T-helper 2 cell treated with Interferon-gamma antibody and Interleukin-4, amounts not matched to agents 5 μg/mL and 100 μg/mL, for 36 hours (primary cell): ENCODE measurements around the gene HLA-E.
"Not testable (repeated sequence)": the region's sequence is repeated elsewhere in the genome, so short reads cannot be mapped to it uniquely, and the experiment has no call there.

Experiments
- DNase-seq: peaks from one replicate; pipeline ENCODE4 v3.0.0; 2021; ENCODE audit warnings: low spot score
- H3K27ac Mint-ChIP-seq: one replicate; pipeline ENCODE4 v1.8.0; 2021; ENCODE audit warnings: mild to moderate bottlenecking, mixed read lengths
- H3K27me3 Mint-ChIP-seq: one replicate; pipeline ENCODE4 v1.8.0; 2021; ENCODE audit warnings: low read depth, mixed read lengths
- H3K36me3 Mint-ChIP-seq: one replicate; pipeline ENCODE4 v1.8.0; 2021; ENCODE audit warnings: low read depth, mixed read lengths
- H3K4me1 Mint-ChIP-seq: one replicate; pipeline ENCODE4 v1.8.0; 2021; ENCODE audit warnings: low read depth, mixed read lengths
- H3K4me3 Mint-ChIP-seq: one replicate; pipeline ENCODE4 v1.8.0; 2022; ENCODE audit warnings: mild to moderate bottlenecking, moderate library complexity, mixed read lengths
- H3K9me3 Mint-ChIP-seq: one replicate; pipeline ENCODE4 v1.8.0; 2021; ENCODE audit warnings: mixed read lengths

The HLA-E gene

DNA sequence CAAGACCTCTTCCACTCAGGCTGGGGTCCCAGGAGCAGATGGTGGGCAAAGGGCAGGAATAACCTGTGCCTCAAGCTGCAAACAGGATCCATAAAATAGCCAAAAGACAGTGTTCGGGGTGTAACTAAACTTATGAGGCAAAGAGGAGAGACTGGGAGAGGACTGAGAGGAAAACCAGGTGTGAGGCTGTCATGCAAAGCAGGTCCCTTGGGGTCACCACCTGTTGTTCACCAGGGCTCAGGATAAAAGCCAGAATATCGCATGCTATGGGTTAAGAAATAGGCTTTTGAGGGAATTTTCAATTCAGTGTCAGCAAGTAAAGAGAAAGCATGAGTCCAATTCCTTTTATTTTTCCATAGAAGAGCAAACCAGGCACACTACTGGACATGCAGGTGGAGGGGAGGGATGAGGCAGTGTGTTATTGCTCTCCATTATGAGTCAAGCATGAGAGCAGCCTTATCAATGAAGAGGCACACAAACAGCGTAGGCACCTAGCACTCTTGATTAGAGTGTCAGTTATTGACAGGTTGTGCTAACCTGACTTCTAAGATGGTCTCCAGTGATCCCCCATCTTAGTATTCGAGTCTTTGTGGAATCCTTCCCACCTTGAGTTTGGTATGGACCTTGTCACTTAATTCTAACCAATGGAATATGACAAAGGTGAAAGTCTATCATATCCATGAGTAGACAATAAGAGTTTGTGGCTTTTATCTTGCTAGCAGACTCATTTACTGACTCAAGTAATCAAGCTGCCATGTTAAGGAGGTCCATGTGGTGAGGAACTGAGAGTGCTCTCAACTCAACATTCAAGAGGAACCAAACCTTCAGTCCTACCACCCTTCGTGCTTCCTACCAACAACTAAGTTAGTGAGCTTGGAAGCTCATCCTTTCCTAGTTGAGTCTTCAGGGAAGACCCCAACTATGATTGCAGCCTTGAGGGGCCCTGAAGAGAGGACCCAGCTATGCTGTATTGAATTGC, 18.8 kb downstream of the HLA-E start:
- Mint-ChIP-seq H3K36me3 (peaks cover 2% of the 10 kb centered on the region), H3K4me3 (peak overlapping the region; percentile 79), H3K9me3 (no peaks in the 10 kb centered on the region), H3K4me1 (peaks cover 45% of the 10 kb centered on the region), H3K27me3 (no peaks in the 10 kb centered on the region), H3K27ac (peak overlapping the region; percentile 86)
- DNase-seq: no peak

DNA sequence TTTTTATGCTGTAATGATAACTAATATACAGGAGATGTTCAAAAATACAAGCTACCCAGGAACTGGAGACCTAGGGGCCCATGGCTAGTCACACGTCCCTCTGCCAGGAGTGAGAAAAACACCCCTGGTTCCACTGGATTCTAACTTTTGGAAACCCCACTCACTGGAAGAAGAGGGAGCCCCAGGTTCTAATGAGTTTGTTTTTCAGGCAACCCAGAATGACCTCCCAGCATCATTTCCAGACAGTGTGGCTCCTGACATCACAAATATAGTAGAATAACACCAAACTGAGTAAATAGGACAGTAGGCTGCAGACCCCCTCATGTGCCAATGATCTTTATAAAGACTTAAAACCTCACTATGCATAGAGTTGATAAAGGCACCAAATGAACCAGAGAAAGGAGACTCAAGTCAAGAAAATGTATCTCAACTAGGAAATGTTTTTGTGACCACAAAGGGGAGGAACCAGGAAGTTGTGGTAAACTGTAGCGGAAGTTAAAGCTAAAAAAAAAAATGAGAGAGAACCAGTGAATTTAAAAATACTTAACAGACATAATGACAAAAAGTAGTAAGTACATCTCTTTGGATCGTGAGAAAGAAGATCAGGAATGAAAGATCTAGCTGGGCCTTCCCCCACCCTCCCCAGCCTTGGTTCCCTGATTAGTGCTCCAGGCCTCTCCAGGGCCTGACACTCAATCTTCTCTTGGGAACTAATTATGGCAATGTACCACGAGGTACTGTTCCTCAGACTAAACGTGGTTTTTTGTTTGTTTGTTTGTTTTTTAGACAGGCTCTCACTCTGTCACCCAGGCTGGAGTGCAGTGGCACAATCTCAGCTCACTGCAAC, 19.8 kb downstream of the HLA-E start:
- Mint-ChIP-seq H3K36me3 (peaks cover 2% of the 10 kb centered on the region), H3K4me1 (peaks cover 47% of the 10 kb centered on the region), H3K4me3 (peak overlapping the region; percentile 79), H3K9me3 (no peaks in the 10 kb centered on the region), H3K27me3 (no peaks in the 10 kb centered on the region), H3K27ac (peak overlapping the region; percentile 86)
- peak; percentile 55 for DNase-seq

DNA sequence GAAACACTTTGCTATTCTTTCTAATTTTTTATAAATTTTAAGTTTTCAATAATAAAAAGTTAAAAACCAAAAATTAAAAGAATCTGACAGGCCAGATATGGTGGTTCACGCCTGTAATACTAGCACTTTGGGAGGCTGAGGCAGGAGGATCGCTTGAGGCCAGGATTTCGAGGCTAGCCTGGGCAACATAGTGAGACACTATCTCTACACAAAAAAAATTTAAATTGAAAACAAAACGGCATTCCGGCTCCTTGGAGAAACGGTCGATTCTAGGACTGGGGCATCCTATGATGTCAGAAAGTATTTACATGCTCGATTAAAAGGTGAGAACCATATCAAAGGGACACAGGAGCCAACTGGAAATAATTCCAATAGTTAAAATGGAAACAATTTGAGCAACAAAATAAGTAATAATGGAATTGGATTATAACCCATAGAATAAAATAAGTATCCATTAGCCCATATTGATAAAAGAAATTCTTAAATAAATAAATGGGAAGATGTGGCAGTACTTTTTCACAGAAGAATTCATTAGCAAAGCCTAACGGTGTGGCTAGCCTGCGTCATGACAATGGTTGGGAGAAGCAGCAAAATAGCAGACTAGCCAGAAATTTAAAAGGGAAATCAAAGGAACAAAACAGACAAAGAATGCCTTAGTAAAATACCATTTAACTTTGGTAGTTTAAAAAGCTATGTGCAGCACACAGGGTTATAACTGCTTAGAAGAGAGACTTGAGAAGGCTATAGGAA, 21.3 kb downstream of the HLA-E start:
- Mint-ChIP-seq H3K4me1 (peaks cover 54% of the 10 kb centered on the region), H3K36me3 (peaks cover 2% of the 10 kb centered on the region), H3K27ac (peak overlapping the region; percentile 36), H3K9me3 (no peaks in the 10 kb centered on the region), H3K4me3 (peak overlapping the region; percentile 35), H3K27me3 (no peaks in the 10 kb centered on the region)
- DNase-seq: no peak

DNA sequence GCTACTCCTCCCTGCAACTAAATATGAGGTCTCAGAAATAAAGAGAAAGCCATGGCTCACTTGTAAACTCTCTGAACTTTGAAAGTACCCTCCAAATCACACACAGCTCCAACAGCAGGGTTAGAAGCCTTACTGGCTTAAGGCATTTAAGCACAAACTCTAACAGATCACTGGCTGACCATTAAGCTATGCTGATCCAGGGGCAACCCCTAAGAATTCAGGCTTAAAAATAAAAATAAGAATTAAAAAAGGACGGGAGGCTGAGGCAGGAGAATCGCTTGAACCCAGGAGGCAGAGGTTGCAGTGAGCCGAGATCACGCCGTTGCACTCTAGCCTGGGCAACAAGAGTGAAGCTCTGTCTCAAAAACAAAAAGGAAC, 21.8 kb downstream of the HLA-E start:
- Mint-ChIP-seq H3K9me3 (no peaks in the 10 kb centered on the region), H3K27ac (peak overlapping the region; percentile 28), H3K36me3 (peaks cover 2% of the 10 kb centered on the region), H3K4me1 (peaks cover 56% of the 10 kb centered on the region), H3K4me3 (peak overlapping the region; percentile 35), H3K27me3 (no peaks in the 10 kb centered on the region)
- no peak for DNase-seq

DNA sequence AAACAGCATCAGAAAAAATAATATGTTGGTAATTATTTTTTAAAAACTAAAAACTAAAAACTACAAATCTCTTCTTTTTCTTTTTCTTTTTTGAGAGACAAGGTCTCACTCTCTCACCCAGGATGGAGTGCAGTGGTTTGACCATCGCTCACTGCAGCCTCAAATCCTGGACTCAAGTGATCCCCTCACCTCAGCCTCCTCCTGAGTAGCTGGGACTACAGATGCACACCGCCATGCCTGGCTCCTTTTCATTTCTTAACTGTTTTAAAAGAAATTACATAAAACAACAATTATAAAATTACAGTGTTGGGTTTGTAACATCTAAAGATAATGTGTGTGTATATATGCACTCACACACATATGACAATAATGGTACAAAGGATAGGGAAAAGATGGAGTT, 24.1 kb downstream of the HLA-E start:
- H3K27me3 Mint-ChIP-seq: no peaks in the 10 kb centered on the region
- H3K4me3 Mint-ChIP-seq: no peak overlapping the region
- peaks cover 7% of the 10 kb centered on the region for H3K36me3 Mint-ChIP-seq
- DNase-seq: no peak
- H3K27ac Mint-ChIP-seq: no peak overlapping the region
- peaks cover 3% of the 10 kb centered on the region for H3K9me3 Mint-ChIP-seq
- peaks cover 50% of the 10 kb centered on the region for H3K4me1 Mint-ChIP-seq

DNA sequence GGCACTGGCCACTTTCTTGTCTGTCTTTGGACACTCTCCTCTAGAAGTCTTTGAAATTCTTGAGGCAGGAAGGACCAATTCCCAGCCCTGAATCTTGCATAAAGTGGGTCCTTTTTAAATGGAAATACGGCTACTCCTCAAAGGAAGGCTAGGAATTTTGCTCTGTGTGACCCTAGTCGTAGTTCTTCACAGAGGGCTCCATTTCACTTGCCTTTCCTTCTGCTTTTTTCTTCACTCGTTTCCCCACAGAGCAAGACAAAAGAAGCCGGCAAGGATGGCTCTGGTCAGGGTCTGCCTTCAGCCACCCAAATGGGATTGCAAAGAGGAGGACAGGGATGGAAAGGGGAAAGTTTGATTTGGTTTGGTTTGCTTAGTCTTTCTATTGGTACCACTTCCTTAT, 25.8 kb downstream of the HLA-E start:
- DNase-seq: no peak
- Mint-ChIP-seq H3K36me3 (peaks cover 10% of the 10 kb centered on the region), H3K27me3 (no peaks in the 10 kb centered on the region), H3K4me3 (peak overlapping the region; percentile 86), H3K9me3 (peaks cover 5% of the 10 kb centered on the region), H3K27ac (peak overlapping the region; percentile 94), H3K4me1 (peaks cover 43% of the 10 kb centered on the region)

DNA sequence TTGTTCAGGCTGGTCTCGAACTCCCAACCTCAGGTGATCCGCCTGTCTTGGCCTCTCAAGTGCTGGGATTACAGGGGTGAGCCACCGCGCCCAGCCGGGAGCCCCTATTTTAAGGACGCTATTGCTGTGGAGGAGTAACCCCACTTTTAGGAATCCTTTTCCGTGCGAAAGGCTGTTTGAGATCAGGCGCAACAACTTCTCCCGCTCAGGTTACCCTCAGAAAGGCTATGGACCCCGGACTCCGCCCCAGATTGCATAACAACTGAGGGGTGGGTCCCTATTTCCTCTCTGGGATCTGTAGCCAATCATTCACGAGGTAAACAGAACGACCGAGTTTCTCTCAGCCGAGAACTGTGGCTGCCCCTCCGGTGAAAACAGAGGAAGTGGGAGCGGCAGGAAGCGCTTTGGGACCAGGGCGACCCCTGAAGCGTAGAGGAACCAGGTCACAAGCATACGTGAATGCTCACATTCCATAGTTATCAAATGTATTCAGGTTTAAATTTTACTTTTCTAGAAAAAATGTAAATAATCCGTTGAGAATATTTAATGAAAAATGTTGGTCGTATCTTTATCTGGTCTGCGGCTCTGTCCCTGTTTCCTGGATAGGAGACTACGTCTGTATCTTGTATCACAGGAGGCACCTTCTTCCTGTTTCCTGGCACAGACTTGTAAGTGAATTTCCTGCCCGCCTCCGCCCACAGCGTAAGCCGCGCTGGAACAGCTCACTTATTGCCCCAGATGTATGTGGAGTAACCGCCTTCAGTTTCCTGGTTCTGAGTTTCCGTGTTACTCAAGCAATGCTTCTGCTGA, 26.8 kb downstream of the HLA-E start:
- H3K4me1 Mint-ChIP-seq: peaks cover 38% of the 10 kb centered on the region
- peak overlapping the region; percentile 86 for H3K4me3 Mint-ChIP-seq
- H3K27ac Mint-ChIP-seq: peak overlapping the region; percentile 96

DNA sequence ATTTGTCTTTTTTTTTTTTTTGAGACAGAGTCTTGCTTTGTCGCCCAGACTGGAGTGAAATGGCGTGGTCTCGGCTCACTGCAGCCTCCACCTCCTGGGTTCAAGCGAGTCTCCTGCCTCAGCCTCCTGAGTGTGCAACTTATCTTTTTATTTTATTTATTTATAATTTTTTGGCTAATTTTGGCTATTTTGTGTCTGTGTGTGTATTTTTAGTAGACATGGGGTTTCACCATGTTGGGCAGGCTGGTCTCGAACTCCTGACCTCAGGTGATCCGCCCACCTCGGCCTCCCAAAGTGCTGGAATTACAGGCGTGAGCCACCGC, 27.4 kb downstream of the HLA-E start:
- Mint-ChIP-seq H3K36me3 (peaks cover 10% of the 10 kb centered on the region), H3K27ac (peak overlapping the region; percentile 96), H3K4me3 (peak overlapping the region; percentile 86), H3K4me1 (peaks cover 35% of the 10 kb centered on the region)
- H3K27me3 Mint-ChIP-seq, H3K9me3 Mint-ChIP-seq, DNase-seq: not testable (repeated sequence)

More for the DNA sequence above, 26.8 kb downstream of the HLA-E start:
- peak; percentile 95 for DNase-seq
- no peaks in the 10 kb centered on the region for H3K27me3 Mint-ChIP-seq
- H3K36me3 Mint-ChIP-seq: peaks cover 10% of the 10 kb centered on the region
- peaks cover 5% of the 10 kb centered on the region for H3K9me3 Mint-ChIP-seq

DNA sequence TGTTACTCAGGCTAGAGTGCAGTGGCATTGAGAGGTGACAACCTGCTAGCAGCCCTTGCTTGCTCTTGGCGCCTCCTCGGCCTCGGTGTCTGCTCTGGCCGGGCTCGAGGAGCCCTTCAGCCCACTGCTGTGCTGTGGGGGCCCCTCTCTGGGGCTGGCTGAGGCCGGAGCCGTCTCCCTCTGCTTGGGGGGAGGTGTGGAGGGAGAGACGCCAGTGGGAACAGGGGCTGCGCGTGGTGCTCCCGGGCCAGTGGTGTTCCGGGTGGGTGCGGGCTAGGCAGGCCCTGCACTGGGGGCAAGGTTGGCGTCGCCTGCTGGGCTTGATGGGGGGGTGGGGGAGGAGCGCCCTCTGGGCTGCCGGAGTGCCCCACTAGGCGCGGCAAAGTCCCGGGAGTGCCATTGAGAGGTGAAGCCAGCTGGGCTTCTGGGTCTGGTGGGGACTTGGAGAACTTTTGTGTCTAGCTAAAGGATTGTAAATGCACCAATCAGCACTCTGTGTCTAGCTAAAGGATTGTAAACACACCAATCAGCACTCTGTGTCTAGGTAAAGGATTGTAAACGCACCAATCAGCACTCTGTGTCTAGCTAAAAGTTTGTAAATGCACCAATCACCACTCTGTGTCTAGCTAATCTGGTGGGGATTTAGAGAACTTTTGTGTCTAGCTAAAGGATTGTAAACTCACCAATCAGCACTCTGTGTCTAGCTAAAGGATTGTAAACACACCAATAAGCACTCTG, 28.6 kb downstream of the HLA-E start:
- DNase-seq, H3K27me3 Mint-ChIP-seq: not testable (repeated sequence)
- Mint-ChIP-seq H3K36me3 (peaks cover 15% of the 10 kb centered on the region), H3K27ac (peak overlapping the region; percentile 60), H3K4me1 (peaks cover 37% of the 10 kb centered on the region), H3K4me3 (peak overlapping the region; percentile 22), H3K9me3 (peaks cover 11% of the 10 kb centered on the region)

DNA sequence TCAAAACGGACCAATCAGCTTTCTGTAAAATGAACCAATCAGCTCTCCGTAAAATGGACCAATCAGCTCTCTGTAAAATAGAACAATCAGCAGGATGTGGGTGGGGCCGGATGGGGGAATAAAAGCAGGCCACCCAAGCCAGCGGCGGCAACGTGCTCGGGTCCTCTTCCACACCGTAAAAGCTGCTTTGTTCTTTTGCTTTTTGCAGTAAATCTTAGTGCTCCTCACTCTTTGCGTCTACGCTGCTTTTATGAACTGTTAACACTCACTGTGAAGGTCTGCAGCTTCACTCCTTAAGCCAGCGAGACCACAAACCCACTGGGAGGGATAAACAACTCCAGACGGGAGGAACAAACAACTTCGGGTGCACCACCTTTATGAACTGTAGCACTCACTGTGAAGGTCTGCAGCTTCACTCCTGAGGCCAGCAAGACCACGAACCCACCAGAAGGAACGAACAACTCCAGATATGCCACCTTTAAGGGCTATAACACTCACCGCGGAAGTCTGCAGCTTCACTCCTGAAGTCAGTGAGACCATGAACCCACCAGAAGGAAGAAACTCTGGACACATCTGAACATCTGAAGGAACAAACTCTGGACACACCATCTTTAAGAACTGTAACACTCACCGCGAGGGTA, 29.3 kb downstream of the HLA-E start:
- peaks cover 11% of the 10 kb centered on the region for H3K9me3 Mint-ChIP-seq
- H3K36me3 Mint-ChIP-seq: peaks cover 15% of the 10 kb centered on the region
- peaks cover 37% of the 10 kb centered on the region for H3K4me1 Mint-ChIP-seq
- not testable (repeated sequence) for H3K27me3 Mint-ChIP-seq, DNase-seq
- H3K27ac Mint-ChIP-seq: peak overlapping the region; percentile 18
- peak overlapping the region; percentile 22 for H3K4me3 Mint-ChIP-seq

DNA sequence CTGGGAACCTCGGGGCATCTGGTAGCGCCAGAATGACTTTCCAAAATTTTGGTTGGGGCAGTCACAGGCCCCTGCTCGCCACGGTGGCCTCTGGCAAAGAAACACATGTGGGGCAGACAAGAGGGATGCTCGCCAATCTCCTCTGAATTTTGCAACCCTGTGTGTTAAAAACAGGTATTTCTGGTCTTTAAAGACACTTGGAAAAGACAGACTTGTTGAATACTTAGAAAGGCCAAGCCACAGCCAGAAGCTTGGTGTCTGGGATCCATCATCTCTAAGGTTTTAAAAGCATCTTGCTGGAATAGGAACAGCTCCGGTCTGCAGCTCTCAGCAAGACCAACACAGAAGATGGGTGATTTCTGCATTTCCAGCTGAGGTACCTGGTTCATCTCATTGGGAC, 31.2 kb downstream of the HLA-E start:
- Mint-ChIP-seq H3K27ac (no peak overlapping the region), H3K27me3 (peaks cover 2% of the 10 kb centered on the region), H3K4me3 (no peak overlapping the region), H3K9me3 (peaks cover 11% of the 10 kb centered on the region), H3K4me1 (peaks cover 29% of the 10 kb centered on the region), H3K36me3 (peaks cover 22% of the 10 kb centered on the region)
- no peak for DNase-seq

DNA sequence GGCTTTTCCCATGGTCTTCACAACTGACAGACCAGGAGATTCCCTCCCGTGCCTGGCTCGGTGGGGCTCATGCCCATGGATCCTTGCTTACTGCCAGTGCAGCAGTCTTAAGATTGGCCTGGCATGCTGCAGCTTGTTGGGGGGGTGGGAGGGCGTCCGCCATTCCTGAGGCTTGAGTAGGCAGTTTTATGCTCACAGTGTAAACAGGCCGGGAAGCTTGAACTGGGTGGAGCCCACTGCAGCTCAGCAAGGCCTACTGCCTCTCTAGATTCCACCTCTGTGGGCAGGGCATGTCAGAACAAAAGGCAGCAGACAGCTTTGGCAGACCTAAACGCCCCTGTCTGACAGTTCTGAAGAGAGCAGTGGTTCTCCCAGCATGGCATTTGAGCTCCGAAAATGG, 31.8 kb downstream of the HLA-E start:
- not testable (repeated sequence) for H3K27me3 Mint-ChIP-seq, H3K27ac Mint-ChIP-seq, DNase-seq, H3K4me3 Mint-ChIP-seq
- H3K9me3 Mint-ChIP-seq: peaks cover 11% of the 10 kb centered on the region
- H3K36me3 Mint-ChIP-seq: peaks cover 22% of the 10 kb centered on the region
- H3K4me1 Mint-ChIP-seq: peaks cover 25% of the 10 kb centered on the region
